Head of caudate nucleus (tissue), 42 donors: ENCODE data around the gene TFPT.

ENCODE experiments used
- DNase-seq, 42 donors: peaks; one replicate each; pipeline versions ENCODE4 v3.0.0 to v3.0.0-alpha.2; 2020 to 2021; ENCODE audit warnings: mixed read lengths in 7 of 42
- intact Hi-C: fragments of 100-400 bp; cut with DNase I; formaldehyde crosslinking; loops from one replicate; pipeline ENCODE4 v1.15.0; 2022

The TFPT gene

GRCh38 chr19:54115109-54116063 is at the start of gene TFPT, which contains the start of gene PRPF31:
TFPT (minus strand) TSS chr19:54115657; CDS start chr19:54115269, 388 bp downstream.
PRPF31 (plus strand) TSS chr19:54115754; CDS start chr19:54118279, 2,525 bp downstream.
- intact Hi-C loops, result loop anchor here (1.0 kb wide), 1 partner anchor 13 kb away; the partner anchor contains the start of gene NDUFA3

GRCh38 chr19:54165222-54165621 is 49.8 kb upstream of the TFPT start:
- intact Hi-C loops, result loop anchor here (5.0 kb wide), 1 partner anchor 67 kb away; no protein-coding TSS in a partner anchor
- DNase-seq, result no peak

More at GRCh38 chr19:54115109-54116063, at the start of gene TFPT, which contains the start of gene PRPF31:
- peak; percentile 90 to 99 (median 96) for DNase-seq

- intact Hi-C loops, result loop anchor here (5.0 kb wide), 1 partner anchor 68 kb away; no protein-coding TSS in a partner anchor
- peak in 4 of 42 donors; percentile 24 to 59 (median 44) for DNase-seq
Observed at GRCh38 chr19:54164369-54165068, 49.1 kb upstream of the TFPT start.

GRCh38 chr19:54162884-54163283 is 47.4 kb upstream of the TFPT start:
- intact Hi-C loops, result no loop called here
- DNase-seq, result no peak

- DNase-seq, result peak in 39 of 42 donors; percentile 22 to 73 (median 54)
- intact Hi-C loops, result no loop called here
Observed at GRCh38 chr19:54162241-54162805, 46.9 kb upstream of the TFPT start.

- intact Hi-C loops, result no loop called here
- DNase-seq, result no peak
Observed at GRCh38 chr19:54160854-54161253, 45.4 kb upstream of the TFPT start.

GRCh38 chr19:54160182-54160811 is 44.8 kb upstream of the TFPT start:
- no peak for DNase-seq
- intact Hi-C loops, result no loop called here

GRCh38 chr19:54159352-54160181 is 44.1 kb upstream of the TFPT start, which contains the start of gene LENG1:
LENG1 (minus strand) TSS chr19:54159721; CDS start chr19:54159695, 26 bp downstream.
- intact Hi-C loops, result no loop called here
- DNase-seq, result peak; percentile 98 to 100 (median 100)

- intact Hi-C loops, result no loop called here
- peak in 3 of 42 donors; percentile 25 to 39 (median 33) for DNase-seq
Observed at GRCh38 chr19:54158812-54159351, 43.4 kb upstream of the TFPT start.

- intact Hi-C loops, result no loop called here
- DNase-seq, result no peak
Observed at GRCh38 chr19:54156953-54157352, 41.5 kb upstream of the TFPT start.

GRCh38 chr19:54156490-54156889 is 41.0 kb upstream of the TFPT start:
- no peak for DNase-seq

GRCh38 chr19:54155694-54156093 is 40.2 kb upstream of the TFPT start:
- intact Hi-C loops, result no loop called here
- DNase-seq, result no peak

More at GRCh38 chr19:54156490-54156889, 41.0 kb upstream of the TFPT start:
- intact Hi-C loops, result no loop called here

- DNase-seq, result peak in 1 of 42 donors; percentile 29
- intact Hi-C loops, result no loop called here
Observed at GRCh38 chr19:54154603-54155345, 39.3 kb upstream of the TFPT start.

GRCh38 chr19:54153731-54154326 is 38.4 kb upstream of the TFPT start:
- DNase-seq, result no peak
- intact Hi-C loops, result no loop called here

- intact Hi-C loops, result no loop called here
- no peak for DNase-seq
Observed at GRCh38 chr19:54152878-54153524, 37.5 kb upstream of the TFPT start.

GRCh38 chr19:54152267-54152666 is 36.8 kb upstream of the TFPT start:
- intact Hi-C loops, result no loop called here
- DNase-seq, result no peak
